ENCODE results near the gene ZNF12.
"Not testable (repeated sequence)": the region's sequence is repeated elsewhere in the genome, so short reads cannot be mapped to it uniquely, and the experiment has no call there.

DNA sequence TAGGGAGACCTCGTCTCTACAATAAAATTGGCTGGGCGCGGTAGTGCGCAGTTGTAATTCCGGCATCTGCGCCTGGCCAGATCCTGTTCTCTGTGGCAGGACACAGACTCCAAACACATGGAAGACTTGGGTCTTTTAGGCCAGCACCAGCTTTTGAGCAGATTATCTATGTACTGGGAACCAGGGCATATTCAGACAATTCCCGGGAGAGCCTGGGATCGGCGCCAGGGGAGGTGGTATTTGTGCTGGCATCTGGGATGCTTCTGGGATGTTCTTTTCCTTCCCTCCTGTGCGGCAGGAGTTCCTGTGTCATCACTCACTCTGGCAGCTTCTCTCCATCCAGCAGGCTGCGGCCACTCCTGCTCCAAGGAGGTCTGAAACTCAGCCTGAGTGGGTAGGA is 31.7 kb upstream of the ZNF12 start:
- TF ChIP-seq, protein P1, sequence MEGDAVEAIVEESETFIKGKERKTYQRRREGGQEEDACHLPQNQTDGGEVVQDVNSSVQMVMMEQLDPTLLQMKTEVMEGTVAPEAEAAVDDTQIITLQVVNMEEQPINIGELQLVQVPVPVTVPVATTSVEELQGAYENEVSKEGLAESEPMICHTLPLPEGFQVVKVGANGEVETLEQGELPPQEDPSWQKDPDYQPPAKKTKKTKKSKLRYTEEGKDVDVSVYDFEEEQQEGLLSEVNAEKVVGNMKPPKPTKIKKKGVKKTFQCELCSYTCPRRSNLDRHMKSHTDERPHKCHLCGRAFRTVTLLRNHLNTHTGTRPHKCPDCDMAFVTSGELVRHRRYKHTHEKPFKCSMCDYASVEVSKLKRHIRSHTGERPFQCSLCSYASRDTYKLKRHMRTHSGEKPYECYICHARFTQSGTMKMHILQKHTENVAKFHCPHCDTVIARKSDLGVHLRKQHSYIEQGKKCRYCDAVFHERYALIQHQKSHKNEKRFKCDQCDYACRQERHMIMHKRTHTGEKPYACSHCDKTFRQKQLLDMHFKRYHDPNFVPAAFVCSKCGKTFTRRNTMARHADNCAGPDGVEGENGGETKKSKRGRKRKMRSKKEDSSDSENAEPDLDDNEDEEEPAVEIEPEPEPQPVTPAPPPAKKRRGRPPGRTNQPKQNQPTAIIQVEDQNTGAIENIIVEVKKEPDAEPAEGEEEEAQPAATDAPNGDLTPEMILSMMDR (IDR thresholded peaks at IDR 0.05): not testable (repeated sequence)
- not testable (repeated sequence) for TF ChIP-seq POLR2A (IDR thresholded peaks at IDR 0.05)
